Parathyroid adenoma (tissue), 2 donors: ENCODE data around the gene ITGA8.

ENCODE experiments used
- H2AFZ ChIP-seq: fragments of 300-600 bp; sonication (generic); one replicate; pipeline ENCODE4 v1.7.0; 2017; ENCODE audit warnings: antibody characterized with exemption, mild to moderate bottlenecking
- H3K27ac ChIP-seq: fragments of 300-600 bp; sonication (generic); one replicate; pipeline ENCODE4 v1.7.0; 2017
- H3K27me3 ChIP-seq: fragments of 300-600 bp; sonication (generic); one replicate; pipeline ENCODE4 v1.7.0; 2017; ENCODE audit warnings: low read length; ENCODE audit not compliant: control insufficient read depth, insufficient read depth
- H3K36me3 ChIP-seq: fragments of 300-600 bp; sonication (generic); one replicate; pipeline ENCODE4 v1.7.0; 2017; ENCODE audit warnings: low read length; ENCODE audit not compliant: control insufficient read depth, insufficient read depth
- H3K4me1 ChIP-seq: fragments of 300-600 bp; sonication (generic); one replicate; pipeline ENCODE4 v1.7.0; 2017; ENCODE audit warnings: control low read depth
- H3K4me2 ChIP-seq: fragments of 300-600 bp; sonication (generic); one replicate; pipeline ENCODE4 v1.7.0; 2017; ENCODE audit warnings: low read length
- H3K4me3 ChIP-seq: fragments of 300-600 bp; sonication (generic); one replicate; pipeline ENCODE4 v1.7.0; 2017; ENCODE audit warnings: low read depth, low read length
- H3K79me2 ChIP-seq: fragments of 300-600 bp; sonication (generic); one replicate; pipeline ENCODE4 v1.7.0; 2017; ENCODE audit warnings: control low read depth
- H3K9ac ChIP-seq: fragments of 300-600 bp; sonication (generic); one replicate; pipeline ENCODE4 v1.7.0; 2017; ENCODE audit warnings: mild to moderate bottlenecking
- H3K9me3 ChIP-seq: fragments of 300-600 bp; sonication (generic); one replicate; pipeline ENCODE4 v1.7.0; 2017; ENCODE audit warnings: low read length; ENCODE audit not compliant: control insufficient read depth
- CTCF ChIP-seq: fragments of 300-600 bp; sonication (generic); IDR thresholded peaks from one replicate; pipeline ENCODE4 v1.7.0; 2017; ENCODE audit warnings: antibody characterized with exemption, mild to moderate bottlenecking
- donor health status: primary hyperparathyroidism.

ITGA8 gene

GRCh38 chr10:15660990-15661389 lies 58.7 kb downstream of the ITGA8 start:
- TF ChIP-seq CTCF, result no peak
- no peaks in the 10 kb centered on the region for H3K36me3 ChIP-seq
- no peak overlapping the region for H2AFZ ChIP-seq
- no peaks in the 10 kb centered on the region for H3K9me3 ChIP-seq
- H3K4me3 ChIP-seq, result no peak overlapping the region
- no peak overlapping the region for H3K27ac ChIP-seq
- H3K9ac ChIP-seq, result no peak overlapping the region
- H3K4me1 ChIP-seq, result no peaks in the 10 kb centered on the region
- no peaks in the 10 kb centered on the region for H3K27me3 ChIP-seq
- H3K4me2 ChIP-seq, result no peak overlapping the region
- H3K79me2 ChIP-seq, result no peaks in the 10 kb centered on the region

- Histone ChIP-seq H3K4me2 (no peak overlapping the region), H3K9ac (no peak overlapping the region), H2AFZ (no peak overlapping the region), H3K79me2 (no peaks in the 10 kb centered on the region), H3K4me3 (no peak overlapping the region), H3K27ac (no peak overlapping the region), H3K27me3 (no peaks in the 10 kb centered on the region), H3K4me1 (no peaks in the 10 kb centered on the region), H3K36me3 (no peaks in the 10 kb centered on the region), H3K9me3 (no peaks in the 10 kb centered on the region)
- no peak for TF ChIP-seq CTCF
These were observed 61.5 kb downstream of the ITGA8 start for GRCh38 chr10:15658069-15658702.

GRCh38 chr10:15652757-15653156 lies 67.0 kb downstream of the ITGA8 start:
- Histone ChIP-seq H3K79me2 (no peaks in the 10 kb centered on the region), H3K4me3 (no peak overlapping the region), H3K9ac (no peak overlapping the region), H3K4me1 (no peaks in the 10 kb centered on the region), H3K36me3 (no peaks in the 10 kb centered on the region), H3K27ac (no peak overlapping the region), H3K9me3 (no peaks in the 10 kb centered on the region), H3K27me3 (no peaks in the 10 kb centered on the region), H2AFZ (no peak overlapping the region), H3K4me2 (no peak overlapping the region)
- TF ChIP-seq CTCF, result no peak

- H3K9ac ChIP-seq, result no peak overlapping the region
- H2AFZ ChIP-seq, result no peak overlapping the region
- H3K4me3 ChIP-seq, result no peak overlapping the region
- H3K79me2 ChIP-seq, result no peaks in the 10 kb centered on the region
- no peaks in the 10 kb centered on the region for H3K9me3 ChIP-seq
- H3K4me1 ChIP-seq, result no peaks in the 10 kb centered on the region
- no peak overlapping the region for H3K4me2 ChIP-seq
- H3K36me3 ChIP-seq, result no peaks in the 10 kb centered on the region
- TF ChIP-seq CTCF, result no peak
- H3K27ac ChIP-seq, result no peak overlapping the region
- H3K27me3 ChIP-seq, result no peaks in the 10 kb centered on the region
These were observed 67.6 kb downstream of the ITGA8 start for GRCh38 chr10:15652117-15652516.

GRCh38 chr10:15651175-15651574 lies 68.5 kb downstream of the ITGA8 start:
- TF ChIP-seq CTCF, result no peak
- H3K36me3 ChIP-seq, result no peaks in the 10 kb centered on the region
- H3K27me3 ChIP-seq, result no peaks in the 10 kb centered on the region
- no peak overlapping the region for H3K27ac ChIP-seq
- no peaks in the 10 kb centered on the region for H3K4me1 ChIP-seq
- H3K79me2 ChIP-seq, result no peaks in the 10 kb centered on the region
- H2AFZ ChIP-seq, result no peak overlapping the region
- H3K9ac ChIP-seq, result no peak overlapping the region
- no peak overlapping the region for H3K4me2 ChIP-seq
- no peak overlapping the region for H3K4me3 ChIP-seq
- H3K9me3 ChIP-seq, result no peaks in the 10 kb centered on the region
